ENCODE data around the gene WRNIP1.
A peak's percentile ranks its signal among the peaks of the same experiment; 100 is the strongest.

Gene WRNIP1

DNA sequence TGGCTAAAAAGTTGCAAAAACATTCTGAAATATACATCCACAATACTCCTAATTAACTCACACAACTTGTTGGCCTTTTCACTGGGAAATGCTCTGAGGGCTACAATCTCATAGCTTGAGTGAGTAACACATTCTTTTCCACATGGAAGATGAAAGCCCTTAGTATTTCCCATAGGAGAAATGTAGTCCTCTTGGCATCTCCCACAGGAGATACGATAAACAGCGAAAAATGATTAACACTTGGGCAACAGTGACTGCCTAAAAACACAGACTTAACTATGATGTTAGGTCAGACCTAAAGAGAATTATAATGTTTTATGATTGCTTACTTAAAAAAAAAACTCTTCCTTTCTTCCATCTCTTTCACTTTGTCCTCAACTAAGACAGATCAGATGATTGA, 23.4 kb upstream of the WRNIP1 start:
- Histone ChIP-seq H3K36me3 (ENCODE audit: control insufficient read depth in 1 of 2, insufficient read depth in 2 of 2, low read depth in 1 of 2, low read length in 2 of 2) (no peaks in the 10 kb centered on the region), H4K8ac (ENCODE audit: low read length) (no peak overlapping the region), H3K9ac (ENCODE audit: low read length) (no peak overlapping the region), H2AK5ac (ENCODE audit: low read length, severe bottlenecking) (no peak overlapping the region), H3K27me3 (ENCODE audit: control insufficient read depth in 1 of 2, insufficient read depth in 1 of 2, low read length in 2 of 2) (no peaks in the 10 kb centered on the region), H3K79me1 (replicated peaks; ENCODE audit: low read length, poor library complexity, severe bottlenecking) (no peaks in the 10 kb centered on the region), H3K4me2 (ENCODE audit: low read length, poor library complexity, severe bottlenecking) (no peak overlapping the region), H4K91ac (ENCODE audit: low read length) (no peak overlapping the region), H3K4me3 (ENCODE audit: insufficient read depth in 1 of 2, low read depth in 1 of 2, low read length in 2 of 2) (no peak overlapping the region), H2BK12ac (ENCODE audit: low read length in 2 of 2) (no peak overlapping the region), H3K23ac (ENCODE audit: low read length in 2 of 2) (no peak overlapping the region), H2BK120ac (ENCODE audit: low read depth, low read length) (no peak overlapping the region), H2BK15ac (ENCODE audit: low read depth, poor library complexity, severe bottlenecking) (no peak overlapping the region), H3K4ac (ENCODE audit: low read depth in 1 of 2, low read length in 2 of 2) (no peak overlapping the region), H3K9me3 (ENCODE audit: control insufficient read depth, low read length) (no peaks in the 10 kb centered on the region), H2AFZ (ENCODE audit: low read depth, low read length) (no peak overlapping the region), H2BK5ac (ENCODE audit: low read depth, low read length, poor library complexity, severe bottlenecking) (no peak overlapping the region), H3K27ac (ENCODE audit: low read length, poor library complexity, severe bottlenecking) (no peak overlapping the region), H3K4me1 (ENCODE audit: control insufficient read depth, insufficient read depth, low read depth, low read length) (peaks cover 13% of the 10 kb centered on the region), H3K18ac (ENCODE audit: low read depth in 1 of 2, low read length in 2 of 2) (no peak overlapping the region), H3K14ac (ENCODE audit: low read length in 2 of 2) (no peak overlapping the region)
- WGBS: 100% methylated on average over 1 of the region's 2 CpGs
- DNase-seq: no peak

DNA sequence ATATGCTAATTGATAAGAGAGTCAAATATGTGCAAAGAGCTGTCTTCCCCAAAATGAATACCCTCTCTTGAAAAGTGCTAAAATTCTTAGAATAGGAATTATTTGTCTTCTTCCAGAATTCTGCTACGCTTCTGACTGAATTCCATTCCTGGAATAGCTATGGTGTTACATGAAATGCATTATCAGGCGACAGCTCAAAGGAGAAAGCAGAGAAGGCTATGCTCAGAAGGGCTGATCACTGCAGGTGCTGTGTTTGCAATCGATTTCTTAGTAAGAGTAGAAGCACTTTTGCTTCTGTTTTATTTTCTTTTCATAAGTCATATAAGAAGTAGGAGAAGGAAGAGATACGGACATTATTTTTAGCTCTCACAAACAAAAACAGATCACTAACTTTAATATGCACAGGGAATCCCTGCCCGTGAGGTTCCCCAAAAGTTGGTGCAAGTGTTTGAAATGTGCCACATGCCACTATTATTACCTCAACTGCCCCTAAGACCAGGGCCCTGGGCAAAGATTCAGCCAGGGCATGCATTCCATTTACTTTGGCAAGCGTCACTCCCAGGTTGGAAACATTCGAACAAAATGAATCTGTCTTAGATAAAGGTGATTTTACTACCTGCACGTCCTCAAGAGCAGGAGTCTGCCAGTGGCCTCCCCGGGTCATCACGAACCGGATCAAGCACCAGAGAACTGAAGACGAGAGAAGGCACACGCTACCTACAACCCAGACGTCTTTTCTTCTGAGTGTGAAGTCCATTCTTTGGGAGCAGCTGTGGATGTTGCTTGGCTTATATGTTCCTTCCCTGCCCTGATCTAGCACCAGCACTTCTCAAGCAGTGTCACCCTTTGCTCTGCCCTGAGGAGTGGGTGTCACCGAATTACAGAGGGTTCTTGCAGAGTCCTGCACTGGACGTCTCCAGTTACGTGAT, 21.6 kb upstream of the WRNIP1 start:
- Histone ChIP-seq H3K9ac (ENCODE audit: low read length) (no peak overlapping the region), H3K4me1 (ENCODE audit: control insufficient read depth, insufficient read depth, low read depth, low read length) (peaks cover 14% of the 10 kb centered on the region), H3K4ac (ENCODE audit: low read depth in 1 of 2, low read length in 2 of 2) (no peak overlapping the region), H3K27ac (ENCODE audit: low read length, poor library complexity, severe bottlenecking) (no peak overlapping the region), H2BK12ac (ENCODE audit: low read length in 2 of 2) (no peak overlapping the region), H2BK15ac (ENCODE audit: low read depth, poor library complexity, severe bottlenecking) (no peak overlapping the region), H3K14ac (ENCODE audit: low read length in 2 of 2) (no peak overlapping the region), H3K27me3 (ENCODE audit: control insufficient read depth in 1 of 2, insufficient read depth in 1 of 2, low read length in 2 of 2) (no peaks in the 10 kb centered on the region), H3K18ac (ENCODE audit: low read depth in 1 of 2, low read length in 2 of 2) (no peak overlapping the region), H2AFZ (ENCODE audit: low read depth, low read length) (no peak overlapping the region), H2BK5ac (ENCODE audit: low read depth, low read length, poor library complexity, severe bottlenecking) (no peak overlapping the region), H4K8ac (ENCODE audit: low read length) (no peak overlapping the region), H3K4me3 (ENCODE audit: insufficient read depth in 1 of 2, low read depth in 1 of 2, low read length in 2 of 2) (no peak overlapping the region), H3K9me3 (ENCODE audit: control insufficient read depth, low read length) (no peaks in the 10 kb centered on the region), H2BK120ac (ENCODE audit: low read depth, low read length) (no peak overlapping the region), H2AK5ac (ENCODE audit: low read length, severe bottlenecking) (peak overlapping the region; percentile 77), H3K4me2 (ENCODE audit: low read length, poor library complexity, severe bottlenecking) (no peak overlapping the region), H3K23ac (ENCODE audit: low read length in 2 of 2) (no peak overlapping the region), H3K79me1 (replicated peaks; ENCODE audit: low read length, poor library complexity, severe bottlenecking) (no peaks in the 10 kb centered on the region), H3K36me3 (ENCODE audit: control insufficient read depth in 1 of 2, insufficient read depth in 2 of 2, low read depth in 1 of 2, low read length in 2 of 2) (no peaks in the 10 kb centered on the region), H4K91ac (ENCODE audit: low read length) (no peak overlapping the region)
- DNase-seq: no peak
- WGBS: 87% methylated on average over 15 of the region's 17 CpGs

DNA sequence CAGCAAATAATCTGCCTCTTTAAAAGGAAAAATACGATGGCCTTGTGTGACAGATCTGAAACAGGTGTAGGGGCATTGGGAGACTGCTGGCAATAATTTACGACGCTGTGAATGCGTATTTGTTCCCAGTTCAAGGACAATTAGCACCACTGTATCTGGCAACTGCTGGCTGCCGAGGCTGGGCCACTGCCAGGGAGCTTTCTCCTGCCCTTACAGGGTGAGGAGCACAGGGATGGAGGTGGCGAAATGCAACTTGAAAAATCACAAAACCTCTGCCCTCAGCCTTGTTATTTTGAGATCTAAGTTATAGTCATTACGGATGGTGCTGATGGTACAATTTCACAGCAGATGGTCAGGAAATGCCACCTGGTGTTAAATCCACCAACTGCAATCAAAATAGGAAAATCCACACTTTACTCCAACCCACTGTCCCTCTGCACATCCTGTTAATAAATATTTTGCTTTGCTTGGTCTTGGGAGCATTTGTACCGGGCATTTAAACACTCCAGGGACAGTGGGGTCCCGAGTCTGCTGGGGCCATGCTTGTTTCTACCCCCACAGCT, 20.9 kb upstream of the WRNIP1 start:
- Histone ChIP-seq H3K4me2 (ENCODE audit: low read length, poor library complexity, severe bottlenecking) (no peak overlapping the region), H2AFZ (ENCODE audit: low read depth, low read length) (no peak overlapping the region), H4K8ac (ENCODE audit: low read length) (no peak overlapping the region), H2AK5ac (ENCODE audit: low read length, severe bottlenecking) (peak overlapping the region; percentile 31), H3K36me3 (ENCODE audit: control insufficient read depth in 1 of 2, insufficient read depth in 2 of 2, low read depth in 1 of 2, low read length in 2 of 2) (no peaks in the 10 kb centered on the region), H3K14ac (ENCODE audit: low read length in 2 of 2) (no peak overlapping the region), H2BK12ac (ENCODE audit: low read length in 2 of 2) (no peak overlapping the region), H3K9ac (ENCODE audit: low read length) (no peak overlapping the region), H2BK120ac (ENCODE audit: low read depth, low read length) (no peak overlapping the region), H3K4ac (ENCODE audit: low read depth in 1 of 2, low read length in 2 of 2) (no peak overlapping the region), H2BK15ac (ENCODE audit: low read depth, poor library complexity, severe bottlenecking) (no peak overlapping the region), H3K27ac (ENCODE audit: low read length, poor library complexity, severe bottlenecking) (no peak overlapping the region), H3K27me3 (ENCODE audit: control insufficient read depth in 1 of 2, insufficient read depth in 1 of 2, low read length in 2 of 2) (no peaks in the 10 kb centered on the region), H4K91ac (ENCODE audit: low read length) (no peak overlapping the region), H3K4me3 (ENCODE audit: insufficient read depth in 1 of 2, low read depth in 1 of 2, low read length in 2 of 2) (no peak overlapping the region), H3K18ac (ENCODE audit: low read depth in 1 of 2, low read length in 2 of 2) (no peak overlapping the region), H3K79me1 (replicated peaks; ENCODE audit: low read length, poor library complexity, severe bottlenecking) (no peaks in the 10 kb centered on the region), H3K9me3 (ENCODE audit: control insufficient read depth, low read length) (no peaks in the 10 kb centered on the region), H2BK5ac (ENCODE audit: low read depth, low read length, poor library complexity, severe bottlenecking) (no peak overlapping the region), H3K4me1 (ENCODE audit: control insufficient read depth, insufficient read depth, low read depth, low read length) (peaks cover 14% of the 10 kb centered on the region), H3K23ac (ENCODE audit: low read length in 2 of 2) (no peak overlapping the region)
- peak; percentile 26 for DNase-seq
- 84% methylated on average over 7 of the region's 9 CpGs for WGBS

DNA sequence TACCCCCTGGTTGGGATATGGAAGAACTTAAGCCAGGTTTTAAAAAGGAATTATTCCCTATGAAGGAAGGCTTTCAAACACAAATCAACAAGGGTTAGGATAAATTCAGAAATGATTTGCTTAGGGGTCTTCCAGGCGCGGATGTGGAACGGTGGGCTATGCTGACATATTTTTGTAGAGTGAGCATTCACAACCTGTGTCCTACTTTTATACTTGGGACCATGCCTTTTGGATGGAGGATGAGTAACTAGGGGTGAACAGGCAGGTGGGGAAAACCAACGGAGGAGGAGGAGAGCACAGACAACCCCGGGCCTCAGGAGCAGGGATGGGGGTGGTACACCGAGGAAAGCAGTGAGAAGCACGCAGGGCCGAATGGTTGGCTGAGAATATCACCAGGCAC, 20.4 kb upstream of the WRNIP1 start:
- Histone ChIP-seq H3K9me3 (ENCODE audit: control insufficient read depth, low read length) (no peaks in the 10 kb centered on the region), H3K79me1 (replicated peaks; ENCODE audit: low read length, poor library complexity, severe bottlenecking) (no peaks in the 10 kb centered on the region), H3K23ac (ENCODE audit: low read length in 2 of 2) (no peak overlapping the region)

More for the DNA sequence above, 20.4 kb upstream of the WRNIP1 start:
- Histone ChIP-seq H3K27me3 (ENCODE audit: control insufficient read depth in 1 of 2, insufficient read depth in 1 of 2, low read length in 2 of 2) (no peaks in the 10 kb centered on the region), H2BK15ac (ENCODE audit: low read depth, poor library complexity, severe bottlenecking) (no peak overlapping the region), H2AK5ac (ENCODE audit: low read length, severe bottlenecking) (no peak overlapping the region), H3K4me1 (ENCODE audit: control insufficient read depth, insufficient read depth, low read depth, low read length) (peaks cover 13% of the 10 kb centered on the region), H2BK5ac (ENCODE audit: low read depth, low read length, poor library complexity, severe bottlenecking) (no peak overlapping the region), H3K4me2 (ENCODE audit: low read length, poor library complexity, severe bottlenecking) (no peak overlapping the region), H3K9ac (ENCODE audit: low read length) (no peak overlapping the region), H3K27ac (ENCODE audit: low read length, poor library complexity, severe bottlenecking) (no peak overlapping the region), H2BK120ac (ENCODE audit: low read depth, low read length) (no peak overlapping the region), H3K36me3 (ENCODE audit: control insufficient read depth in 1 of 2, insufficient read depth in 2 of 2, low read depth in 1 of 2, low read length in 2 of 2) (no peaks in the 10 kb centered on the region), H3K4me3 (ENCODE audit: insufficient read depth in 1 of 2, low read depth in 1 of 2, low read length in 2 of 2) (no peak overlapping the region), H3K4ac (ENCODE audit: low read depth in 1 of 2, low read length in 2 of 2) (no peak overlapping the region), H3K18ac (ENCODE audit: low read depth in 1 of 2, low read length in 2 of 2) (no peak overlapping the region), H4K91ac (ENCODE audit: low read length) (no peak overlapping the region), H2AFZ (ENCODE audit: low read depth, low read length) (no peak overlapping the region), H3K14ac (ENCODE audit: low read length in 2 of 2) (no peak overlapping the region), H4K8ac (ENCODE audit: low read length) (no peak overlapping the region), H2BK12ac (ENCODE audit: low read length in 2 of 2) (no peak overlapping the region)
- DNase-seq: no peak
- 93% methylated on average over 8 of the region's 8 CpGs for WGBS
